GM10847 (cell line): ENCODE results near the gene NDUFV1.

Experiments used
- POLR2A ChIP-seq: IDR thresholded peaks from 2 replicates; pipeline ENCODE4 v1.6.1; 2011; ENCODE audit not compliant: insufficient read length; ENCODE audit errors: extremely low read depth

Gene NDUFV1

DNA sequence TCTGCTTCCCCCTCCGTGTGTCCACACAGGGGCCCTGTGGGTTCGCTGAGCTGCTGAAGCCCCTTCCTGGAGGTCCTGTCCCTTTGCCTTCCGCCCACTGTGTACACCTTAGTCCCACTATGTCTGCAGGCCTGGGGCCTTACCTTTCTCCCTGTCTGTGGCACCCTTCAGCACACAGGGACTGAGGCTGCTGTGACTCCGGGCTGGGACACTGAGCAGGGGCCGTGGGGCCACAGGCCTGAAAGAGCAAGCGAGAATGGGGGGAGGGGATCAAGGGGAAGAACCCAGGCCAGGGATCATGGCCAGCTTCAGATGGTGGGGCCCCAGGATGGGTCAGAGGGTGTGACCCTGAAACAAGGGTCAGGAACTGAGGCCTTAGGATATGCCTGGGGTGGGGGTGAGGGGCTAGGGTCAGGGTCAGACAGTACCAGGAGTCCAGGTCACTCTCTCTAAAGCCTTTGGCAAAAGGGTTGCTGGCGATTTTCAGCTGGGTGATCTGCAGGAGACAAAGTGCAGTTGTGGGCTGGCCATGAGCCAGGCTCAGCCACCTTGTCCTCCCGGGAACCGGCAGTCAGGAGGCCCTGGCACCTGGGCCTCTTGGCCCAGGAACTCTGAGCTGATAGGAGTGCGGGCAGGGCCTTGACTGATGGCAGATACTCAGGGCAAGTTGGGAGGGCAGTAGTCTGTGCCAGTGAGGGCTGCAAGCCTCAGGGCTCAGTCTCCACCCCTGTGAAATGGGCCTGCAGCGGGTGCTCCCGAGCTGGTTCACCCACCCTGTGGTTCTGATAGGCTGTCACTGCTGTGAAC is 25.6 kb downstream of the NDUFV1 start:
- TF ChIP-seq POLR2A: no peak

GRCh38 chr11:67632982-67633755 is 26.4 kb downstream of the NDUFV1 start:
- no peak for TF ChIP-seq POLR2A

GRCh38 chr11:67633758-67634365 is 27.1 kb downstream of the NDUFV1 start:
- TF ChIP-seq POLR2A: no peak

DNA sequence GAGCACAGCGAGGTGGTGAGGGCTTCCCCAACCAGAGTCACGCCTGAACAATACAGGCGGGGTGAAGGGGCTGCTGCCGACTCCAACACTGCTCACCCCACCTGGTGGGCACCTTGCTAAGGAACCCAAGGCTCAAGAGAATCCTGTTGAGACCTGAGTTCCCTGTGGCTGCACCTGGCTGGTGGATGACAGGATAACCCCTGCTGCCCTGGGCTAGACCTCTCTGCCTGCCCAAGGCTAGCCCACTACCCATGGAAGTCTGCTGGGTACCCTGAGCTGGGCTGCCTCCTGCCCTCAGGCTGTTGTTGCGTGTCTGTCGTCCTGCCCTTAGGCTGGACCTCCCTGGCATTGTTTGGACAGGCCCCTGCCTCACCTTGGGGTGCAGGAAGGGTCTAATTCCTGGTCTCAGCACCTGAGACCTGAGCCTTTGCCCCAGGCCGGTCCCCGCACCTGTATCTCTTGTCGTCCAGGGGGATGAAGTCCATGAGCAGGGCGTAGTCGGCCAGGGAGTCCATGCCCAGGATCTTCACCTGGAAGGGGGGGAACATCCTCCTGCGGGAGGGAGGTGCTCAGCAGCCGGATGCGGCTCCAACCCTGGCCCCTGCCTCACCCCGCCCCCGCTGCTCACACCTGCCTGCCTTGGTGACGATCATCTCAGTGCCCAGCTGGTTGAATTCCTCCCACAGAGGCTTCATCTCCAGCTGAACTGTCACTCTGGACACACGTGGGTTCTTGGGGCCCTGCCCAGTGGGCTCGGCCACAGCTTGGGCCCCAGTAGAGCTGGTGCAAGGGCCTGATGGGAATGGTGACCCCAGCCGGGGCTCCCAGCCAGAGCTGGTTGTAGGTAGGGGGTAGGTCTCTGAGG is 27.9 kb downstream of the NDUFV1 start:
- TF ChIP-seq POLR2A: no peak

DNA sequence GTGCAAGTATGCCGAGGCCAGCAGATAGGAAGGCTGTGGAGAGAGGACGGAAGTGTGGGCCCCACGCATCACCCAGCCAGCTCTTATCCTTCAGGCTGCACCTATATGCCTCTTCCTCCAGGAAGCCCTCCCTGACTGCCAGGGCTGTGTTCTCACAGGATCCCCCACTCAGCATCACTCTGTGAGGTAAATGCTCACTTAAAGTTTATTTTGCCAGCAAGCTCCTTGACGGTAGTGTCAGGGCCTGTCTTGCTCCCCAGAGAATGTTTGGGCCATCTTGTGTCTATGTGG is 28.4 kb downstream of the NDUFV1 start:
- no peak for TF ChIP-seq POLR2A

GRCh38 chr11:67636962-67637361 is 30.2 kb downstream of the NDUFV1 start:
- no peak for TF ChIP-seq POLR2A

DNA sequence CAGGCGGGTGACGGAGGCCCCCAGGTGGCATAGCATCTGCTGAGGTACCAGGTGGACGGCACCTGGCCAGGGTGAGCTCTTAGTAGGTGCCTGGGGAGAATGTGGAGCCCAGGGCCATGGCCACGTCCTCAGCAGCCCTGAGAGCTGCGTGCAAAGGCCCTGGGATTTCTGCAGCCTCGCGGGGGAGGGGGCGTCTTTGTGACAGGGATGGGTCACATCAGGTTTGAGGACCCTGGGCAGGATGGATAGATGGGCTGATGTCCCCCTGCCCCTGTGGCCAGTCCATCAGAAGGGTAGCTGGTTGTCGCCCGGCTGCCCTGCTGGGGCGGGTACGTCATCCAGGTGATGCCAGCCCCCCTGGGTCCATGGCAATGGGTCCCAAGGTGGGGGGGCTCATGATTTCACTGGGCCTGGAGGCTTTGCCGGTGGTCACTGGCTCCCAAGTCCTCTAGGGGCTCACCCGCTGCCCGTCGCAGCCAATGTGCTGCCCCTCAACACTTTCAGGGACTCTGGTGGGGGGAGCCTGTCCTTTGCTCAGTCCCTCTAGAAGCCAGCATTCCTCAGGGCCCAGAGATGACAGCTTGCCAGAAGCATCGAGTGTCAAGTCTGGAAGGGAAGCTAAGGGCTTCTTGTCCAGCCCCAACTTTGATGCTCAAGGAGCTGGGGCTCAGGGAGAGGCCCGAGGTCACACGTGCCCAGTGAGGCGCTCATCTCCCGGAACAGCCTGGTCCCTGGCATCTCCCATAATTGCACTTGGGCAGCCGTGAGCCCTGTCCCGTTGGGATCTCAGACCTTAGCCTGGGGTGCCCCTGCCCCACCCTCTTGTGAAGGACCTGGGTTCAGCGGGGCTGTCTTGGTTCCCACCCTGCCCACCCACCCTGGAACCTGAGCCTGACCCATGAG is 32.0 kb downstream of the NDUFV1 start:
- TF ChIP-seq POLR2A: no peak

DNA sequence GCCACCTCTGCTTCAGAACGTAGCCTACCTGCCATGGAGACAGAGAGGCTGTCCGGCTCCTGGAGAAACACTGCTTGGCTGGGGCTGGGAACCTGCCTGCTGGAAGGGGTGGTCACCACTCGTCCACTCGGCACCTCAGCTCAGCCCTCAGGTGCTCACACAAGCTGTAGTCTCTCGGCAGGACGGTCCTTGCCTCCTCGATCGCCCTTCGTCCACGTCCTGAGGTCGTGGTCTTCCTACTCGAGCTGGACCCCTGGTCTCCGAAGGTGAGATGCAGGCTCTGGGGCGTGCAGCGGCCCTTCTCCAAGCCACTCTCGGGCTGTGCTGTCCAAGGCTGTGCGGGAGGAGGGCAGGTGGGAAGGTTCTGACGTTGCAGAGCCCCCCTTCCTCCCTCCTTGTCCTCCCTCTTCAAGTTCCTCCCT is 32.7 kb downstream of the NDUFV1 start, which contains the start of gene TBX10:
TBX10 (minus strand) TSS at position 326 of the 422 bp plus-strand sequence; CDS start at position 35, 291 bp downstream.
- TF ChIP-seq POLR2A: no peak

- TF ChIP-seq POLR2A: no peak
Observed at GRCh38 chr11:67640021-67640757, 33.5 kb downstream of the NDUFV1 start.

- no peak for TF ChIP-seq POLR2A
Observed at GRCh38 chr11:67640758-67641337, 34.1 kb downstream of the NDUFV1 start.

DNA sequence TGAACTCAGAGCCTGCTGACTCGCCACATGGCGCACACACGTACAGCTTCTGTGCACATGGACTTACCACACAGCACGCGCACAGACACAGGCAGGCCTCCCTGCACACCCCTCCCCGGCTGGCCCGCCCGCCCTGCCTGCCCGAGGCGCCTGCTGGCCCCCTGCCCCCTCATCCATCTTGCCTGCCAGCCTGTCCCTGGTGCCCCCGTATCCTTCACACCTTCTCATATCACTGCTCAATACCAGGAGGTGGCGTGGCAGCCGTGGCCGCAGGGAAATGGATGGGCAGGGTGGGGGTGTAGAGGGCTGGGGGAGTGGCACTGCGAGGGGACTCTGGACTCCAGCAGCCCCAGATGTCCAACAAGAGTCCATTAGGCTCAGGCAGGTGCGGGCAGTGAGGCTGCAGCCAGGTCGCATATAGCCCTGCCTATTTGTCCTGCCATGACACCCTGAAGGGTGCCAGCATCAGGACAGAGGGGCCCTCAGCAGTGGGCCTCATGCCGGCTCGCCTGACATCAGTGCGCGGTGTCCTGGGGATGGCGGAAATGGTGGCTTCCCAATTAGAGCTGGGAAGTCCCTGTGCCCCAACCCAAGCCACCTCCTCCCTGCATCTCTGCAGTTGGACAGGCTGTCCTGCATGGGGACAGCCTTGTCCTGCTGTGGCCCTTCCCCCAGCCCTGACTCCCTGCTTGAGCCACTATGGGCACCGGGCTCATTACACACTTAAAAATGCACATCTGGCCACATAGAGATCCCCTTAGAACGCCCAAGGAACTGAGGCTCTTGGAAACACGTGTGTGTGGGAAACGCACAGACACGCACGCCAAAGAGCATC is 34.8 kb downstream of the NDUFV1 start:
- no peak for TF ChIP-seq POLR2A
